Adrenal gland (tissue), 5 donors: ENCODE results near the gene FAM89B.

Experiments used
- CTCF ChIP-seq, 6 experiments: fragments of 450-650 bp in 4 of 6; fragments of 200-600 bp in 2 of 6; sonication (generic) in 1 of 6; IDR thresholded peaks; 1 replicate in 5 of 6; 2 replicates in 1 of 6; pipeline versions ENCODE4 v1.5.1 to v1.8.0; 2016 to 2021; ENCODE audit warnings: antibody characterized with exemption in 6 of 6, mild to moderate bottlenecking in 2 of 6, moderate library complexity in 1 of 6
- POLR2A ChIP-seq, 2 donors: fragments of 450-650 bp; IDR thresholded peaks; one replicate each; pipeline ENCODE4 v1.6.1; 2017; ENCODE audit warnings: antibody characterized with exemption in 2 of 2, mild to moderate bottlenecking in 2 of 2, moderate library complexity in 1 of 2
- donor health status: DM: no; HTN: no; CAD: no.

GRCh38 chr11:65562788-65563187 is 9.6 kb upstream of the FAM89B start:
- no peak for TF ChIP-seq CTCF (IDR thresholded peaks at IDR 0.05)
- TF ChIP-seq POLR2A (IDR thresholded peaks at IDR 0.05): no peak
